ENCODE measurements around the gene SGPL1. TPM values are rescaled to one million over a fixed set of nuclear protein-coding genes. Genes with fewer than 3 reads are reported as not detected.

The SGPL1 gene
- total and polyA plus RNA-seq, 10 of the 15 experiments (the other 5 are each of a cell fraction or from before 2014, with no cell fraction given), result 4.9 to 20.7 (median 10.6) TPM

- FAIRE-seq (no peak), ATAC-seq (no peak), DNase-seq (ENCODE audit: low read depth, low spot score) (no peak)
- no peaks in the 10 kb centered on the region for H4K20me1 ChIP-seq (ENCODE audit: control insufficient read depth, insufficient read depth)
- ChIA-PET CTCF (interaction anchor here (1.2 kb wide), 1 partner anchor 378 kb away, joined by 3 read pairs; no protein-coding TSS in a partner anchor), POLR2A (no interaction called here), SMC1A (ENCODE audit: uncharacterized antibody, unreplicated experiment) (interaction anchor here (0.5 kb wide), 1 partner anchor 269 kb away, joined by 3 read pairs; no protein-coding TSS in a partner anchor), RAD21 (ENCODE audit: unreplicated experiment) (no interaction called here)
- no peak overlapping the region for H3K4me2 ChIP-seq (ENCODE audit: control insufficient read depth, insufficient read depth)
- H3K27me3 ChIP-seq (replicated peaks in 1 of 2; ENCODE audit: control insufficient read depth in 2 of 2, insufficient read depth in 2 of 2, low read length in 1 of 2), result peaks cover 0 to 2% of the 10 kb centered on the region in 2 experiments; a peak in 1 of 4 replicates
- H3K4me3 ChIP-seq, result no peak overlapping the region
- H3K9ac ChIP-seq (ENCODE audit: control insufficient read depth, insufficient read depth, low read length), result no peak overlapping the region
- no peak overlapping the region for H2AFZ ChIP-seq (ENCODE audit: control insufficient read depth, low read depth, low read length)
- no peaks in the 10 kb centered on the region for H3K36me3 ChIP-seq (ENCODE audit: control insufficient read depth in 2 of 2, insufficient read depth in 2 of 2, low read length in 1 of 2)
- H3K4me1 ChIP-seq (ENCODE audit: control insufficient read depth, insufficient read depth, low read length), result no peaks in the 10 kb centered on the region
- intact Hi-C loops (cut with micrococcal nuclease; ENCODE audit: unreplicated experiment) (no loop called here), in situ Hi-C loops (cut with MboI) (no loop called here)
- no TSS peak for BruUV-seq (replicated peaks)
- WGBS (ENCODE audit: insufficient coverage, insufficient replicate concordance, low lambda C conversion rate, missing lambda C conversion rate), result 7% methylated on average over 5 of the region's 5 CpGs
- no peaks in the 10 kb centered on the region for H3K79me2 ChIP-seq (ENCODE audit: control insufficient read depth, insufficient read depth, low read length)
- no peaks in the 10 kb centered on the region for H3K9me3 ChIP-seq (replicated peaks; ENCODE audit: control insufficient read depth, insufficient read depth, low read length)
- H3K27ac ChIP-seq (ENCODE audit: control insufficient read depth, insufficient read depth), result no peak overlapping the region
- TF ChIP-seq CREB1 (IDR thresholded peaks at IDR 0.05; ENCODE audit: low read depth) (no peak), ZNF687 (IDR thresholded peaks at IDR 0.05) (no peak), TARDBP (IDR thresholded peaks at IDR 0.05; ENCODE audit: borderline replicate concordance) (no peak), RUNX3 (IDR thresholded peaks at IDR 0.05; ENCODE audit: low read length) (no peak), MAX (IDR thresholded peaks at IDR 0.05; ENCODE audit: low read depth, low read length) (no peak), BCLAF1 (IDR thresholded peaks at IDR 0.05) (no peak), RAD21 (IDR thresholded peaks at IDR 0.05; ENCODE audit: insufficient read depth, low read depth, low read length) (no peak), SRF (IDR thresholded peaks at IDR 0.05; ENCODE audit: low read depth in 2 of 2, low read length in 2 of 2) (no peak), HDAC2 (IDR thresholded peaks at IDR 0.05) (no peak), TCF3 (IDR thresholded peaks at IDR 0.05; ENCODE audit: borderline replicate concordance, insufficient read depth, low read depth, low read length) (no peak), KAT2A (conservative IDR thresholded peaks at IDR 0.05; ENCODE audit: control insufficient read depth, low read depth, low read length) (no peak), ZZZ3 (IDR thresholded peaks at IDR 0.05; ENCODE audit: control insufficient read depth, insufficient read length, low read depth) (no peak), HDAC6 (IDR thresholded peaks at IDR 0.05; ENCODE audit: unreplicated experiment) (no peak), USF1 (IDR thresholded peaks at IDR 0.05; ENCODE audit: borderline replicate concordance, extremely low read length, insufficient read depth, low read depth, low read length) (no peak)
These were observed 90.5 kb downstream of the SGPL1 start for GRCh38 chr10:70906031-70906783.

Data from GM12878 (cell line).